Stimulated activated CD4-positive, alpha-beta T cell treated with anti-CD3 and anti-CD28 coated beads, Interleukin-12 subunit alpha, Interleukin-12 subunit beta, amount 100 ng/mL, for 48 hours (primary cell): ENCODE measurements around the gene EXOC3L1.

Source experiments
- DNase-seq, 3 donors: peaks; one replicate each; pipeline ENCODE4 v3.0.0-alpha.2; 2020; ENCODE audit warnings: low read depth in 2 of 3, low spot score in 1 of 3

The EXOC3L1 gene

DNA sequence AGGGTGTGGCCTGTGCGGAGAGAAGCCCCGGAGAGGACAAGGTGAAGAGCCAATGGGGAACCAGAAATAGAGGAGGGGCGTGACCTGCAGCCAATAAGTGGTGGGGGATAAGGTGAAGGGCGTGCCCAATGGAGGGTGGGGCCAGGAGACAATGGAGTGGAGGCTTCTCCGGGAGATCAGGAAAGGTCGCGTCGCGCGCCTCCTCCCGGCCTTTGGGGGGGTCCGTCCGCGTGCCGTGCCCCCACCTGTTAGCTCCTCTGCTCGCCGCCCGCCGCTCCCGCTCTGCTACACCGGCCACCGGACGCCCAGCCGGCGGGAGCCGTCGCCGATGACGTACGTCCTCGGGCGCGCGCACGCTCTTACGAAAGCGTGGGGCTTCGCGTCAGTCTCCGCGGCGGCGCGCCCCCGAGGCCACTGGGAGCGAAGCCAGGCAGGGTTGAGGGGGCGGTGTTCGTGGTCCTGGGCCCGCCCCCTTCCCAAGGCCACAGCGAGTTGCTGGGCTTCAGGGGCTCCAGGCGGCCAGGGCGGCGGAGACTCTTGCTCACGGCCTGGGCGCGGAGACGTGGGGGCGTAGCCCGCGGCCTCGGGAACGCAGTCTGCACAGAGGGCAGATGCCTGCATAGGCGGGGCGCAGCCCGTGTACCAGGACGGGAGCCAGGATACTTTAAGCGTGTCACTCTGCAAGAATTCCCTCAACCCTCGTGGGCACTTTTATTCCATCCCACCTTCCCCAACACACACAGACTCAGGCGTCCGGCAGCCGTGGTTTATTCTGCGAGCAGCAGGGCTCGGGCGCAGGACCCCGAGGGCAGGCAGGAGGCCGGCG is 6.1 kb downstream of the EXOC3L1 start, which contains the start of gene MATCAP1:
MATCAP1 (minus strand) TSS at position 337 of the 826 bp plus-strand sequence. CDS start 3,353 bp downstream, outside the sequence.
- DNase-seq, result peak; percentile 88 to 92 (median 91)

- DNase-seq, result no peak
Measured at GRCh38 chr16:67183284-67183626, 6.7 kb downstream of the EXOC3L1 start.

DNA sequence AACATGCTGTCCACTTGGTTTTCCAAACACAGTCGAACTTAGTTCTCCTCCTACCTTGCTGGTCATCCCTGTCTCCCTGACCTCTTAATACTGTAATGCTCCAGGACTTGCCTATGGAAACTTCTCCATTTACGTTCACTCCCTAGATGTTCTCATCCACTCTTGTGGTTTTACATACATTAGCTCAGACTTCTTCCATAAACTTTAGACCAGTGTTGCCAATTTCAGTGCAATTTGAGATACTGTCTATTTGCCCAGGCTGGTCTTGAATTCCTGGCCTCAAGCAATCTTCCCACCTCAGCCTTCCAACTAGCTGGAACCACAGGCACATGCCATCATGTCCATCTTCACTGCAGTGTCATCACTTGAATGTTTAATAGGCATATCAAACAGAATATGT is 7.6 kb downstream of the EXOC3L1 start:
- no peak for DNase-seq

DNA sequence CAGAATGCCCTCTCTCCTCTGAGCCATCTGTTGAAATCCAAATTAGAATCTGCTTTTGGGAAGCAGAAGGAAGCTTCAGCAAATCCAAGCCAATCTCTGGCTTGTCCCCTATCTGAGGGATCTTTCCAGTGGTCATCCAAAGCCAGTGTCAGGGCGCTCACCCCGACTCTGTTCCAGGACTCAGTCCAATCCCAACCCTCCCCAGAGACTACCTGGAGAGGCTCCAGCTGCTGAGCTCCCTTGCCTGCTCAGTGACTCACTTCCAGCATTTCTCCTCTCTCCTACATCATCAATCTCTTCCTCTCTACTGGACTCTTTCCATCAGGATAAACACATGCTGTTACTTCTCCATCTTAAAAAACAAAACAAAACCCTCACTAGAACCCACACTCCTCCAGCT is 8.6 kb downstream of the EXOC3L1 start:
- DNase-seq, result no peak

DNA sequence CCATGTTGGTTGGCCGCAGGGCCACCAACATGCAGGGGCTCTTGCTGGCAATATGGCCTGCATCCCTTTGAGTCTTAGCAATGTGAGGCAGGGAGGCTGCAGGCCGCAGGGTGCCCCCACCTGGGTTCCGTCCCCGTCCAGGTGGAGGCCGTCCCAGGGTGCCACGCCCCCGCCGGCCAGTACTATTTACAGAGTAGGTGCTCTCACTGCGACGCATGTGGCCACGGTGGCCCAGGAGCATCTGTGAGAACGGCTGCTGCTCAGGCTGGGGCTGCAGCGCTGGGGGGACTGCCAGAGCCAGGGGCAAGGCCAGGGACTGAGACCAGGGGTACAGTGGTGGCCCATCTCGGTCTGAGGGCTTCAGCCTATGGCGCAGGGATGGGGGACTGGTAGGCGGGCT is 9.8 kb downstream of the EXOC3L1 start:
- no peak for DNase-seq

GRCh38 chr16:67179421-67180080 is 10.4 kb downstream of the EXOC3L1 start:
- no peak for DNase-seq

DNA sequence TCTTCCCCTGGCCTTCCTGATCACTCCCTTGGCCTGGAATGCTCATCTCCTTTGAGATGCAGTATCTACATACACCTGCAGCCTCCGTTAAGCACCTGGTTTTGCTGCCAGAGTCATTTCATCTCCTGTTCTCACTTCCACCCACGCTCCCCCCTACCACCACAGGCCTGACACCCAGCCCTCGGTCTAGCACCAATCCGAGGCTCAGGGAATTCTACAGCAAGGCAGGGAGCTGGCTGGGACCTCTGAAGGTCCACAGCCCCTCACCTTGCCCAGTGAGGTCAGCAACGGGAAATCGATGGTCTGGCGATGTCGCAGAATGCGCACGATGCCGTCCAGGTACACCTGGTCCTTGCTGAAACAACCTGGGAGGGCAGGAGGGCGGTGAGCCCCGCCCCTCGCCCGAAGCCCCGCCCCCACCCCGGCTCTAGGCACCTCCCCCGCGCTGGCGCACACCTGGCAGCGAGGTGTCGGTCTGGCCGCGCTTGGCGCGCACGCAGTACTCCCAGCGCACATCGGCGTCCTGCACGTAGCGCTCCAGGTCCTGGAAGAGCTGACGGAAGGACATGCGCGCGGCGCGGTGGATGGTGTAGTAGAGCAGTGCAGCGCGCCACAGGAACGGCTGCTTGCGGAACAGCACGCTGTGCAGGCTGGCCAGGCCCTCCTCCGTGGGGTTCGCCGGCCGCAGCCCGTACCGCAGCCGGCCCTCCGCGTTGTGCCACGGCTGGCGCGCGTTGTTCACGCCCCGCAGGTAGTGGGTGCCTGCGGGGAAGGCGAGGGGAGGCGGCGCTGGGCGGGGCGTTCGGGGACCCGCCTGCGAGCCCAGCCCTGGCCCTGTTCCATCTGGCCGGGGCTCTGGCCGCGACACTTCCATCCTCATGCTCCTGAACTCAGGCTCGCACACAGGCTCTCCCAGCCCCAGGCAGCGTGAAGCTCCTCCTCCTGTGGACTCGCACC is 11.9 kb downstream of the EXOC3L1 start:
- no peak for DNase-seq

- no peak for DNase-seq
Measured at GRCh38 chr16:67176662-67177061, 13.3 kb downstream of the EXOC3L1 start.

DNA sequence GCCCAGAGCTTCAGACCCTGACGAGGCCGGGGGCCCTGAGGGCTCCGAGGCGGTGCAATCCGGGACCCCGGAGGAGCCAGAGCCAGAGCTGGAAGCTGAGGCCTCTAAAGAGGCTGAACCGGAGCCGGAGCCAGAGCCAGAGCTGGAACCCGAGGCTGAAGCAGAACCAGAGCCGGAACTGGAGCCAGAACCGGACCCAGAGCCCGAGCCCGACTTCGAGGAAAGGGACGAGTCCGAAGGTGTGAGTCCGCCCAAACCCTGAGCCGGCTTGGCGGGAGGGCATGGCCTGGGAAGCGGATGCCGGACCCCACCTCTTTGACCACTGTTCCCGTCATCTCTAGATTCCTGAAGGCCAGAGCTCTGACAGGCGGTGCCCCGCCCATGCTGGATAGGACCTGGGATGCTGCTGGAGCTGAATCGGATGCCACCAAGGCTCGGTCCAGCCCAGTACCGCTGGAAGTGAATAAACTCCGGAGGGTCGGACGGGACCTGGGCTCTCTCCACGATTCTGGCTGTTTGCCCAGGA is 15.2 kb downstream of the EXOC3L1 start:
- no peak for DNase-seq

DNA sequence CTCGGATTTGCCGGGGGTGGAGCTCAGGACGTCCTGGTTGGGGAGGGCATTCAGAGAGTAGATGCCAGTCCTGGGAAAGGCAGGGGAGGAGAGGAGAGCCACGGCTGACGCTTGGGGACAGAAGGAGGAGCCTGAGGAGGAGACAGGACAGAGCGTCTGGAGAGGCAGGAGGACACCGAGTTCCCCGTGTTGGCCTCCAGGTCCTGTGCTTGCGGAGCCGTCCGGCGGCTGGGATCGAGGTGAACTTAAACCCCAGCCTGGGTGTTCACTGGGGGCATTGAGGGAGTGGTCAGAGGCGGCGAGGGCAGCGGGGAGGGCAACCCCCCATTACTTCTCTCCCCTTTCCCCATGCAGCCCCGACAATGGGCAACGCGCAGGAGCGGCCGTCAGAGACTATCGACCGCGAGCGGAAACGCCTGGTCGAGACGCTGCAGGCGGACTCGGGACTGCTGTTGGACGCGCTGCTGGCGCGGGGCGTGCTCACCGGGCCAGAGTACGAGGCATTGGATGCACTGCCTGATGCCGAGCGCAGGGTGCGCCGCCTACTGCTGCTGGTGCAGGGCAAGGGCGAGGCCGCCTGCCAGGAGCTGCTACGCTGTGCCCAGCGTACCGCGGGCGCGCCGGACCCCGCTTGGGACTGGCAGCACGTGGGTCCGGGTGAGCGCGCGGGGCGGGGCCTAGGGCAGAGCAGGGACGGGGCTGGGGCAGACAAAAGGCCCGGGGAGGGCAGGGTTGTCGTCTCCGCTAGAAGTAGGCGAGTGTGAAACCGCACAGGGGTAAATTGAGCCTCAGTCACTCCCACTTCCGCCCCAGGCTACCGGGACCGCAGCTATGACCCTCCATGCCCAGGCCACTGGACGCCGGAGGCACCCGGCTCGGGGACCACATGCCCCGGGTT is 15.9 kb downstream of the EXOC3L1 start:
- DNase-seq, result peak in 1 of 3 donors; percentile 55

GRCh38 chr16:67173323-67173722 is 16.6 kb downstream of the EXOC3L1 start:
- DNase-seq, result no peak

DNA sequence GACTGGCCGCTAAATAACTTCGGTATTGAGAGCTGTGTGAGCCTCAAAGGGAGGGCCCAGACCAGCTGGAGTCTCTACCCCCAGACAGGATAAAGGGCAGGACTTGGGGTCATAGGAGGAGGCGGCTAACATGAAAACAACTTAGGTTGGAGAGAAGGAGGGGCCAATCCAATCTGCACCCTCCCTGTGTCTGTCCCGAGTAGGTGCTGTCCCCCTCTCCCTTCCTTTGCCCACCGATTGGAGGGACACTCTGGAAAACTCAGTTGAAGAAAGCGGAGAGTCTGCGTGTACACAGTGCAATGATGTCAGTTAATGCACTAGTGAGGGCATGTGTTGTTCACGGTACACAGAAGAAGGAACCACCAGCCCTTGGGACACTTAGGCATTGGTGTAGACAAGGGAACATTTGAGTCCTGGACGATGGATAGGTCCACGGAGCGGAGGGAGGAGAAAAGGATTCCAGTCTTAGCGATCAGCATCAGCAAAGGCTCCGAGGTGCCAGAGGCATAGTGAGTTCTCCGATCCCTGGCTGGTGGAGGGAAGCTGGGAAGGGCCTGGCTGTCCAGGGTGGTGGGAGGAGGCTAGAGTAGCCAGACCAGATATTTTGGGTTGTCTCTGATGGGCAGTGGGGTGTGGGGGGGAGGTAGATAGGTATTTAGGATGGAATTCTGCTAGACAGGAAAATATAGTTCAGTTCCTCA is 18.8 kb downstream of the EXOC3L1 start:
- DNase-seq, result no peak

- DNase-seq, result no peak
Measured at GRCh38 chr16:67170168-67170948, 19.6 kb downstream of the EXOC3L1 start, which contains the start of gene NOL3. Gene NOL3, plus strand, starts transcription at chr16:67170538.

DNA sequence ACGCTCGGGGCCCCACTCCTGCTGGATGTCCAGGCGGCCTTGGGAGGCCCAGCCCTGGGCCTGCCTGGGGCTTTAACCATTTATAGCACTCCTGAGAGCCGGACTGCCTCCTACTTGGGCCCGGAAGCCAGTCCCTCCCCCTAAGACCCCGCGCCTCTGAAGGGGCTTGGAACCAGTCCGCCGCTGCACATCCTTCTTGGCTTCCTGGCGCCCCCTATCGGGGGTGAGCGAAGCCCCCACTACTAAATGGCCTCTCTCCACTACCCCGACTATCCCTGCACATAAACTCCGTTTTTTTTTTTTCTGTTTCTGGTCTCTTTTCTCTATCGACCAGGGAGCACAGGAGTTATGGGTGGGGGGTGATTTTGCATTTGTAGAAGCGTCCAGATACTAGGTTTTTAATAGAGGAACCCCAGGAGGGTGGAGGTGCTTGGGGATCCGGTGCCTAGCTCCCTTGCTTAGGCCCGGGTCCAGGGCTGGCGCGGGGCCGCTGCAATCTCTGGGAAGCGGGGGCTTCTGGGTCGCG is 20.2 kb downstream of the EXOC3L1 start:
- DNase-seq, result no peak

GRCh38 chr16:67169011-67169451 is 20.9 kb downstream of the EXOC3L1 start:
- DNase-seq, result no peak

DNA sequence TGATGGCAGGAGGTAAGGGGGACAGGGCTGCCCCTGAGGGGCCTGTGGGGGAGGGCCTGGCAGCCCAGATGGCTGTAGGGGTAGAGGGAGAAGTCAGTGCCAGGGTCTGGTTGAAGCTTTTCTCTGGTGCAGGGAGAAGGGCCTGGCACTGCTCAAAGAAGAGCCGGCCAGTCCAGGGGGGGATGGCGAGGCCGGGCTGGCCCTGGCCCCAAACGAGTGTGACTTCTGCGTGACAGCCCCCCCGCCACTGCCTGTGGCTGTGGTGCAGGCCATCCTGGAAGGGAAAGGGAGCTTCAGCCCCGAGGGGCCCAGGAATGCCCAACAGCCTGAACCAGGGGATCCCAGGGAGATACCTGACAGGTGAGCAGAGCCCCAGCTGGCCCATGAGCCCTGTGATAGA is 22.3 kb downstream of the EXOC3L1 start:
- no peak for DNase-seq

DNA sequence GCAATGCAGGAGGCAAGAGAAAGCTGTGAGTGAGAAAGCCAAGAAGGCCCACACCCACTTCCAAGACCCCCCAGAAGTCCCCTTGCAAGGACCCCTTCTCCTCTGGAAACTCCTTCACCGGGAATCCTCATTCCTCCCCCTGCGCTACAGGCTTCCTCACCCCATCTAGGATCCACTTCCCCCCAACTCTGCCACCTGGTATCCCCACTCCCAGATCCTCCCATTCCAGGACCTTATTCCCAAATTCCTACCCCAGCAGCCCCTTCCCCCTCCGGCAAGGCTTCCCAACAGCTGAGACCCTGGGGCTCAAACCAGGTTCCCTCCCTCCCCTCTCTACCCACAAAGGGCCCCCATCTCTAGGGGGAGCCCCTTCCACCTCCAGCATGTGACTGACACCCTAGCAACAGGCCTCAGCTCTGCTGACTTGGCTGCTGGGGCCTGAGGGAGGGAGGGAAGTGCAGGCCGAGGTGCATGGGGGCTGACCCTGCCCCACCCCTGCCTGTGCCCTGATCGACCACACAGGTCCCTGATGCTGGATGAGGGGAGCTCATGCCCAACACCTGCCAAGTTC is 23.3 kb downstream of the EXOC3L1 start:
- no peak for DNase-seq

GRCh38 chr16:67166110-67166547 is 23.8 kb downstream of the EXOC3L1 start:
- DNase-seq, result no peak
